Natural killer cell treated with Interleukin-12 subunit alpha and Interleukin-12 subunit beta and Interleukin-15 and Interleukin-18, amount 100 ng/mL, for 72 hours (primary cell): ENCODE data around the gene NSUN6. TPM values are rescaled to one million over a fixed set of nuclear protein-coding genes. Genes with fewer than 3 reads are reported as not detected.
"Not testable (repeated sequence)": the region's sequence is repeated elsewhere in the genome, so short reads cannot be mapped to it uniquely, and the experiment has no call there.

Experiments
- ATAC-seq, 2 donors: fragments of 150-1000 bp; cut with Tn5 transposase in 1 of 2; sonication (Bioruptor Pico), chemical (Tn5 transposase) in 1 of 2; 2 replicates each; pipeline ENCODE4 v1.10.0; 2021
- DNase-seq: peaks from one replicate; pipeline ENCODE4 v3.0.0; 2022; ENCODE audit warnings: low spot score
- H3K27ac Mint-ChIP-seq, 2 donors: 1 replicate in 1 of 2; 2 replicates in 1 of 2; pipeline ENCODE4 v1.8.0; 2022; ENCODE audit warnings: mixed read lengths in 2 of 2, mild to moderate bottlenecking in 1 of 2, moderate library complexity in 1 of 2
- H3K27me3 Mint-ChIP-seq, 2 donors: 1 replicate in 1 of 2; 2 replicates in 1 of 2; pipeline ENCODE4 v1.8.0; 2022; ENCODE audit warnings: mixed read lengths in 2 of 2
- H3K36me3 Mint-ChIP-seq: one replicate; pipeline ENCODE4 v1.8.0; 2022; ENCODE audit warnings: mixed read lengths
- H3K4me1 Mint-ChIP-seq, 2 donors: 1 replicate in 1 of 2; 2 replicates in 1 of 2; pipeline ENCODE4 v1.8.0; 2022; ENCODE audit warnings: low read depth in 2 of 2, mixed read lengths in 2 of 2, mild to moderate bottlenecking in 1 of 2
- H3K4me3 Mint-ChIP-seq: one replicate; pipeline ENCODE4 v1.8.0; 2022; ENCODE audit warnings: mixed read lengths
- H3K9me3 Mint-ChIP-seq: 2 replicates; pipeline ENCODE4 v1.8.0; 2022; ENCODE audit warnings: mixed read lengths
- total RNA-seq, 2 donors: library from RNA; stranded (reverse); gene quantifications; one replicate each; pipeline ENCODE4 v1.2.3, GENCODE V29; 2022

The NSUN6 gene
- total RNA-seq, 2 donors from 2014 or later = 14.1 to 23.6 TPM

DNA sequence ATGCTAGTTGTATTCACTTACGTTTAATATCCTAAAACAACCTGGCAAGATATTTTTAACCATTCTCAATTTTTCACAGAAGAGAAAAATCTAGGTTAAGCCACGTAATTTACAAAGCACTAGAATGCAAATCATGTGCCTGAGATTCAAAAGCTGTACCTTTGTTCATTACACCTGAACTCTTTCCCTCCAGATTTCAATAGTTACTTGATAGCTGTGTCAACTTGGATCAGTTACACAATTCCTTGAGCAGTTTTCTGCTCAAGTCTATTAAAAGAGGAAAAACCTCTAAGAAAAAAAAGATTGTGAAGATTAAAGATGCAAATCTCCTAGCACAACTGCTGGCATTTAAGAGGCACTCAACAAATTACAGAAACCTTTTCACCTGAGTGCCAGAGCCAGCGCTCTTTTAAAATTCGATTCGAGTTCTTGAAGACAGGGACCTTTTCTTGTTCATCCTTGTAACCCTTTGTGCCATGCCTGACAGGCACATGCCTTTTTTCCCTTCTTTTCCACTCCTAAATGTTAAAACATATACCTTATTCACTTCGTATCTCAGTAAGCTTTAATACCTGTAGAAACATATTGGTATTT is 886 bp downstream of the NSUN6 start:
- peaks cover 26 to 29% of the 10 kb centered on the region in 2 donors for H3K4me1 Mint-ChIP-seq
- DNase-seq (no peak), ATAC-seq (no peak)
- no peaks in the 10 kb centered on the region for H3K27me3 Mint-ChIP-seq
- peak overlapping the region; percentile 96 to 99 for H3K27ac Mint-ChIP-seq
- peak overlapping the region; percentile 98 for H3K4me3 Mint-ChIP-seq
- no peaks in the 10 kb centered on the region for H3K9me3 Mint-ChIP-seq
- H3K36me3 Mint-ChIP-seq = peaks cover 5% of the 10 kb centered on the region

DNA sequence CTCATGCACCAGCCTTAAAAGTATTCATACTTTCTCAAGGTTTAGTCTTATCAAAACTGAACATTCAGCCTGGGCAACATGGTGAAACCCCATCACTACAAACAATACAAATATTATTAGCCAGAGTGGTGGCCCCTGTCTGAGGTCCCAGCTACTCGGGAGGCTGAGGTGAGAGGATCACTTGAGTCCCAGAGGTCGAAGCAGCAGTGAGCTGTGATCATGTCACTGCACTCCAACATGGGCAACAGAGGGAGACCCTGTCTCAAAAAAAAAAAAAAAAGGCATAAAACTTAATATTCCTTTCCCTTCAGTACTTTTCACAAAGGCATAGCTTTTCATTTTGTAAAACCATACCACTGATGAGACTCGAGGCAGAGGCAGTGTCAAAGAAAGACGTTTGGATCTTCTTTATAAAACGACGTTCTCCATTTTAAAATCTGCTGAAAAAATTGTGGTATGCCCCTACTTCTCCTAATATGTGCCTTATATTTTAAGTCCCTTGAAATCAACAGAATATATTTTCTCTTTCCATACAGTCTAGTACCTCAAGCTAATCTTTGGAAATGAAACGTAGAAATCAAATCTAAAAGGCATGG is 1.9 kb downstream of the NSUN6 start:
- DNase-seq (no peak), ATAC-seq (no peak)
- Mint-ChIP-seq H3K4me3 (peak overlapping the region; percentile 98), H3K27ac (peak overlapping the region; percentile 96 to 99), H3K4me1 (peaks cover 26 to 29% of the 10 kb centered on the region in 2 donors), H3K27me3 (no peaks in the 10 kb centered on the region), H3K9me3 (no peaks in the 10 kb centered on the region), H3K36me3 (peaks cover 5% of the 10 kb centered on the region)

- Mint-ChIP-seq H3K27me3 (no peaks in the 10 kb centered on the region), H3K36me3 (peaks cover 9% of the 10 kb centered on the region), H3K4me3 (no peak overlapping the region), H3K27ac (no peak overlapping the region), H3K4me1 (peaks cover 26 to 34% of the 10 kb centered on the region in 2 donors), H3K9me3 (no peaks in the 10 kb centered on the region)
- ATAC-seq = no peak
- DNase-seq = no peak
Observed at GRCh38 chr10:18647945-18648344, 3.4 kb downstream of the NSUN6 start.

- ATAC-seq (no peak), DNase-seq (no peak)
- H3K36me3 Mint-ChIP-seq = peaks cover 9% of the 10 kb centered on the region
- H3K27ac Mint-ChIP-seq = no peak overlapping the region
- H3K9me3 Mint-ChIP-seq = no peaks in the 10 kb centered on the region
- H3K4me3 Mint-ChIP-seq = no peak overlapping the region
- H3K27me3 Mint-ChIP-seq = no peaks in the 10 kb centered on the region
- H3K4me1 Mint-ChIP-seq = peaks cover 23 to 30% of the 10 kb centered on the region in 2 donors
Observed at GRCh38 chr10:18647151-18647550, 4.2 kb downstream of the NSUN6 start.

DNA sequence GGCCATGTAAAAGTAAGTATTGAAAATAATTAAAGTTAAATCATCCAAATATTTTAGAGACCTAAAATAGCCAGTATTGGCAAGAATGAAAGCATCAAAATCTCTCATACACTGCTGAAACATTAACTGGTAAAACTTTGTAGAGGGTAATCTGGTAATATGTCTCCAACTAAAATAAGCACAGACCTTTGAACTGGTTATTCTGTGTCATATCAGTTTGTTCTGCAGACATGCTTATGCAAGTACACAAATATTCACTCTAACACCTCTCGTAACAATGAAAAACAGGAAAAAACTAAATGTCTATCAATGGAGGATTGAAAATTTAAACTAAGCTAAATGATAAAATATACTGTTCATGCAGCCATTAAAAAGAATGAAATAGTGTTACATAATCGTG is 11.7 kb downstream of the NSUN6 start:
- not testable (repeated sequence) for H3K27me3 Mint-ChIP-seq, H3K4me3 Mint-ChIP-seq, DNase-seq, H3K4me1 Mint-ChIP-seq, H3K36me3 Mint-ChIP-seq, H3K27ac Mint-ChIP-seq, H3K9me3 Mint-ChIP-seq, ATAC-seq

DNA sequence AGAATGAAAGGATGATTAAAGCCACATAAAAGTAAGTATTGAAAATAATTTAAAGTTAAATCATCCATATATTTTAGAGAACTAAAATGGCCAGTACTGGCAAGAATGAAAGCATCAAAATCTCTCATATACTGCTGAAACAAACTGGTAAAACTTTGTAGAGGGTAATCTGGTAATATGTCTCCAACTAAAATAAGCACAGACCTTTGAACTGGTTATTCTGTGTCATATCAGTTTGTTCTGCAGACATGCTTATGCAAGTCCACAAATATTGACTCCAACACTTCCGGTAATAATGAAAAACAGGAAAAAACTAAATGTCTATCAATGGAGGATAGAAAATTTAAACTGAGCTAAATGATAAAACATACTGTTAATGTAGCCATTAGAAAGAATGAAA is 14.0 kb downstream of the NSUN6 start:
- H3K9me3 Mint-ChIP-seq, ATAC-seq, H3K4me1 Mint-ChIP-seq, H3K4me3 Mint-ChIP-seq, H3K27ac Mint-ChIP-seq, H3K36me3 Mint-ChIP-seq, DNase-seq, H3K27me3 Mint-ChIP-seq: not testable (repeated sequence)

DNA sequence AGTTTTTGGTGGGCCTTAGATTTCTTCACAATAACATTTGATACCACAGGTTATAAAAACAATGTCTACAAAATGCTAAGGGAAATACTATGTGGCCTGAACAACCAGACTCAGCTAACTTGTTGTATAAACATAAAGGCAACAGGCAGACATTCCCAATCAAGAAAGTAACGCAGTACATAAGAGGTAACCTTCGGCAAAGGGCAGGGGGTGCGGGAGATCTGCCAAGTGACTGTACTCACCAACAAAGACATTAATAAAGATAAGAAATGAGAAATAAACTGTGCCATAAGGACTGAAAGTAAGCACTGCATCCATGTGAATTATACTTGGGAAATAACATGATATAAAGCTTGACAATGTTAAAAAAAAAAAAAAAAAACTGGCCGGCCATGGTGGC is 15.4 kb downstream of the NSUN6 start:
- ATAC-seq (no peak), DNase-seq (no peak)
- no peaks in the 10 kb centered on the region for H3K27me3 Mint-ChIP-seq
- H3K4me3 Mint-ChIP-seq = no peak overlapping the region
- no peaks in the 10 kb centered on the region for H3K36me3 Mint-ChIP-seq
- H3K9me3 Mint-ChIP-seq = no peaks in the 10 kb centered on the region
- H3K27ac Mint-ChIP-seq = no peak overlapping the region
- H3K4me1 Mint-ChIP-seq = peaks cover 0 to 2% of the 10 kb centered on the region in 2 donors

GRCh38 chr10:18632500-18632899 is 18.9 kb downstream of the NSUN6 start:
- DNase-seq, H3K27ac Mint-ChIP-seq, H3K27me3 Mint-ChIP-seq, H3K4me1 Mint-ChIP-seq, H3K9me3 Mint-ChIP-seq, H3K4me3 Mint-ChIP-seq, H3K36me3 Mint-ChIP-seq, ATAC-seq: not testable (repeated sequence)

- peak overlapping the region; percentile 78 for H3K4me3 Mint-ChIP-seq
- not testable (repeated sequence) for H3K36me3 Mint-ChIP-seq, H3K9me3 Mint-ChIP-seq, H3K27me3 Mint-ChIP-seq, H3K4me1 Mint-ChIP-seq, ATAC-seq
- peak; percentile 65 for DNase-seq
- H3K27ac Mint-ChIP-seq = peak overlapping the region in 1 of 2 donors; percentile 89
Observed at GRCh38 chr10:18627452-18628018, 23.9 kb downstream of the NSUN6 start.

DNA sequence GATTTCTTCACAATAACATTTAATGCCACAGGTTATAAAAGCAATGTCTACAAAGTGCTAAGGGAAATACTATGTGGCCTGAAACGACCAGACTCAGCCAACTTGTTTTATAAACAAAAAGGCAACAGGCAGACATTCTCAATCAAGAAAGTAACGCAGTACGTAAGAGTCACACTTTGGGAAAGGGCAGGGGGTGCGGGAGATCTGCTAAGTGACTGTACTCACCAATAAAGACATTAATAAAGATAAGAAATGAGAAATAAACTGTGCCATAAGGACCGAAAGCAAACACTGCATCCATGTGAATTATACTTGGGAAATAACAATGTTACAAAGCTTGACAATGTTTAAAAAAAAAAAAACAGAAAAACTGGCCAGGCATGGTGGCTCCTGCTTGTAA is 25.5 kb downstream of the NSUN6 start:
- Mint-ChIP-seq H3K4me1 (peaks cover 0 to 9% of the 10 kb centered on the region in 2 donors), H3K36me3 (no peaks in the 10 kb centered on the region), H3K27me3 (no peaks in the 10 kb centered on the region), H3K4me3 (no peak overlapping the region), H3K27ac (peak overlapping the region in 1 of 2 donors; percentile 89), H3K9me3 (no peaks in the 10 kb centered on the region)
- ATAC-seq = no peak
- no peak for DNase-seq

- ATAC-seq, H3K9me3 Mint-ChIP-seq, H3K36me3 Mint-ChIP-seq: not testable (repeated sequence)
Observed at GRCh38 chr10:18623671-18624070, 27.7 kb downstream of the NSUN6 start.

GRCh38 chr10:18620856-18621255 is 30.5 kb downstream of the NSUN6 start:
- H3K4me3 Mint-ChIP-seq = no peak overlapping the region
- H3K36me3 Mint-ChIP-seq = peaks cover 7% of the 10 kb centered on the region
- H3K4me1 Mint-ChIP-seq = peaks cover 0 to 1% of the 10 kb centered on the region in 2 donors
- ATAC-seq (no peak), DNase-seq (no peak)
- H3K27me3 Mint-ChIP-seq = no peaks in the 10 kb centered on the region
- H3K27ac Mint-ChIP-seq = no peak overlapping the region
- H3K9me3 Mint-ChIP-seq = no peaks in the 10 kb centered on the region

More at GRCh38 chr10:18623671-18624070, 27.7 kb downstream of the NSUN6 start:
- not testable (repeated sequence) for DNase-seq, H3K27ac Mint-ChIP-seq, H3K27me3 Mint-ChIP-seq, H3K4me3 Mint-ChIP-seq, H3K4me1 Mint-ChIP-seq

DNA sequence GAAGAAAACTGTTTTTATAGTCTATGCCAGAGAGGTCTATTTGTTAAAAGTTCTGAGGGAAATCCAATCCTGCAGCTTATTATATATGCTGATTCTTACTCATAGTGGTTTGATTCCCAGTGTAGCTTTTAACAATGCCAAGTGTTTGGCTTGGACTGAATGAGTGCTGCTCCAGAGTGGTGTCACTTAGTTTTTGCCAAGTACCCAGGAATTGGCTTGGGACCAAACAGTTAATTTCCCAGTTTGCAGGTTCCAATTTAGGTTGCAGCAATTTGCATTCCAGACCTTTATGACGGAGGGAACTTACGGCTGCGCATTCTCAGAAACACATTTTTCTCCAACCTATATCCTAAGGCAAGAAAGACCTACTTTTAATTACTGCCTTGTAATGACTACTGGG is 32.4 kb downstream of the NSUN6 start:
- Mint-ChIP-seq H3K27ac (no peak overlapping the region), H3K4me1 (no peaks in the 10 kb centered on the region), H3K36me3 (peaks cover 7% of the 10 kb centered on the region), H3K9me3 (no peaks in the 10 kb centered on the region), H3K27me3 (no peaks in the 10 kb centered on the region), H3K4me3 (no peak overlapping the region)
- ATAC-seq (no peak), DNase-seq (no peak)

DNA sequence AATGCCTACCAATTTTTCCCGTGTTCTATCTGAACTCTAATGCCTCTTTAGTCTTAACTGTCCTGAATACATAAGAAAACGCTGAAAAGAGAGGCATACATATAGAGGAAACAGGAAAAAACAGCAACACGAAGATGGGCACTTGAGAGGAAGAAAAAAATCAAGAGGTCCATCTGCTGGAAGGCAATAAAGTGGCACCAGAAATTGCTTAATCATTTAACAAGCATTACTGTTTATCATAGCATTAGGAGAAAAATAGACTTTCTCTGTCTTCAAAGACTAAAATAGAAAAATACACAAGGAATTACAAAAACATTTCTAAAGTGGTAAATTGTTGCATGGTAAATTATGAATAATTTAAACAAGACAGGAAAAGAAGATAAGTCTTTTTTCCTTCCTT is 35.0 kb downstream of the NSUN6 start:
- Mint-ChIP-seq H3K27ac (no peak overlapping the region), H3K27me3 (no peaks in the 10 kb centered on the region), H3K36me3 (peaks cover 12% of the 10 kb centered on the region), H3K9me3 (no peaks in the 10 kb centered on the region), H3K4me3 (no peak overlapping the region), H3K4me1 (no peaks in the 10 kb centered on the region)
- DNase-seq (no peak), ATAC-seq (no peak)
